Large intestine (tissue), 3 donors: Measurements from ENCODE around the gene ANKRD26. TPM values are rescaled to one million over a fixed set of nuclear protein-coding genes. Genes with fewer than 3 reads are reported as not detected.

Experiments
- DNase-seq, 2 donors: peaks; one replicate each; pipeline versions ENCODE4 v3.0.0 to v3.0.0-alpha.2; 2013
- H3K27ac ChIP-seq: one replicate; pipeline ENCODE4 v1.5.1; 2013; ENCODE audit warnings: low read length
- H3K27me3 ChIP-seq: 2 replicates; pipeline ENCODE4 v1.6.1; 2013; ENCODE audit warnings: low read length; ENCODE audit not compliant: control insufficient read depth, insufficient read depth
- H3K36me3 ChIP-seq: 2 replicates; pipeline ENCODE4 v1.6.1; 2013; ENCODE audit warnings: low read length; ENCODE audit not compliant: control insufficient read depth, insufficient read depth
- H3K4me1 ChIP-seq: one replicate; pipeline ENCODE4 v1.6.1; 2013; ENCODE audit warnings: low read length; ENCODE audit not compliant: control insufficient read depth, insufficient read depth
- H3K4me3 ChIP-seq: one replicate; pipeline ENCODE4 v1.5.1; 2013; ENCODE audit warnings: low read length
- H3K9me3 ChIP-seq: one replicate; pipeline ENCODE4 v1.6.1; 2013; ENCODE audit warnings: mild to moderate bottlenecking, low read depth, low read length, moderate library complexity; ENCODE audit not compliant: control insufficient read depth
- WGBS: methylation state at CpG from one replicate; pipeline ENCODE4 v1.1.5; 2013; ENCODE audit warnings: low lambda C conversion rate; ENCODE audit not compliant: insufficient coverage; 5-methylcytosine and 5-hydroxymethylcytosine counted together
- polyA plus RNA-seq: library from polyadenylated mRNA; unstranded; fragments of 120-200 nt; gene quantifications from one replicate; pipeline ENCODE4 v1.2.1, GENCODE V29; 2013

The ANKRD26 gene
- polyA plus RNA-seq, 1 donor = 8.7 TPM

DNA sequence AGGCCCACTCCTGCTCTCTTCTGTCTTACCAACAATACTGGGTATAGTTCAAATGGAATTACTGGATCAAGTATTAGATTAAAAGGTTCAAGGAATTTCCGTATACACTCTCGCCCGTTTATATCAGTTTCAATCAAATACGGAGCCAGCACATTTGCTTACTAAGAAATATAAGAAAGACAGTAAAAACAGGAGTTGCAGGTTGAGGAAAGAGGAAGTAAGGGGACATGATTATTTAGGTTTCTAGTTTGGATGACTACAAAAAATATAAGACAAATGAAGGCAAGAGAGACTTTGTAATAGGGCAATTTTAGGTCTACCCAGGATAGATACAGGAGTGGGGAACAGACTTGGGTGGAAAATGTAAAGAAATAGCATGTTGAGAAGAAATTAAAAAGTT, 129.6 kb downstream of the ANKRD26 start:
- H3K27ac ChIP-seq = no peak overlapping the region
- H3K36me3 ChIP-seq = no peaks in the 10 kb centered on the region
- DNase-seq = no peak
- H3K4me3 ChIP-seq = no peak overlapping the region
- no peaks in the 10 kb centered on the region for H3K27me3 ChIP-seq
- no CpG with 5 or more reads among the region's 4 CpGs for WGBS
- H3K4me1 ChIP-seq = no peaks in the 10 kb centered on the region
- H3K9me3 ChIP-seq = no peaks in the 10 kb centered on the region

DNA sequence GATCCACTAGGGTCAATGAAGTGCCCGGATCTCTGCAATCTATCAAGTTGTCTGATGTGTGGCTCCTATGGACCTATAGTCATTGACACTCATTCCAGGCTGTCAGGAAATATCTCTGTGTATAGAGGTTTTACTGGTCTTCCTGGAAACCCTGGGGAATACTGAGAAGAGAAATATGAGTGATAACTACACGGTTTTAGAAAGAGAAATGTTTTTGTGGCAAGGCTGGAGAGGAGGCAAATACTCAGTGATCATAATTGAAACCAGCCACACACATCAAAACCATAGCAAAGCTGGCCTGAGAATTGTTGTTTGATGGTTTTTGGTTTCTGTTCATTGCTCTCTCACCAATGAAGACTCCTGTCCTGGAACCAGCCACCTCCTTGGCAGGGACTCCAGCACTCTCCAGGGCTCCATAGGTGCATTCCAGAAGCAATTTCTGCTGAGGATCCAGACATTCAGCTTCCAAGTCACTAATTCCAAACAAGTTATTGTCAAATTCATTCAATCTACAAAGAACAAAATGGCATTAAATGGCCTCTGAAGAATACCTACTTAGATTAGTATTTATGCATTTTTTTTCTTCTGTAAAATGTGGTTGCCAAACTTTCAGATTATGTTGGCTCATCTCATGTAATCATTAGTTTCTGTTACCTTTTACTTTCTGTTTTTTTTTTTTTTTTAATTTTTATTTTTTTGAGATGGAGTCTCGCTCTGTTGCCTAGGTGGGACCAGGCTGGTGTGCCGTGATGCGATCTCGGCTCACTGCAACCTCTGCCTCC, 131.0 kb downstream of the ANKRD26 start:
- WGBS = no CpG with 5 or more reads among the region's 6 CpGs
- Histone ChIP-seq H3K36me3 (peaks cover under 1% of the 10 kb centered on the region), H3K4me1 (no peaks in the 10 kb centered on the region), H3K9me3 (no peaks in the 10 kb centered on the region), H3K27ac (no peak overlapping the region), H3K27me3 (no peaks in the 10 kb centered on the region), H3K4me3 (no peak overlapping the region)
- DNase-seq = no peak

DNA sequence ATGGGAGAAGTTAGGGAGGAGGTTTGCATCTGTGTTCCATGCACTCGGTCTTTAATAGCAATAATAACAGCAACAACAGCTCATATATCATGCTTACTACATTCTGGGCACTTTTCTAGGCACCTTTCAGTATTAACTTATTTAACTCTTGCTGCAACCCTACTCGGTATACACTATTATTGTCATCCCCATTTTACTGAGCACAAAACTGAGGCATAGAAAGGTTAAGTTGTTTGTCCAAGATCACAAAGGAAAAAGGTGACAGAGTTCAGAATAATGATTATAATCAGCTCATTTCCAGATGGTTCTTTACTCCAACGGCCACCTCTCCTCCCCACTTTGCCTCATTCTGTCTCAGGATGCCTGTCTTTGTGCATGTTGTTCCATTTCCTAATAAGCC, 137.5 kb downstream of the ANKRD26 start:
- Histone ChIP-seq H3K27me3 (no peaks in the 10 kb centered on the region), H3K4me3 (no peak overlapping the region), H3K27ac (no peak overlapping the region), H3K9me3 (no peaks in the 10 kb centered on the region), H3K4me1 (no peaks in the 10 kb centered on the region), H3K36me3 (peaks cover 3% of the 10 kb centered on the region)
- DNase-seq = no peak
- WGBS = 94% methylated on average over 2 of the region's 3 CpGs

DNA sequence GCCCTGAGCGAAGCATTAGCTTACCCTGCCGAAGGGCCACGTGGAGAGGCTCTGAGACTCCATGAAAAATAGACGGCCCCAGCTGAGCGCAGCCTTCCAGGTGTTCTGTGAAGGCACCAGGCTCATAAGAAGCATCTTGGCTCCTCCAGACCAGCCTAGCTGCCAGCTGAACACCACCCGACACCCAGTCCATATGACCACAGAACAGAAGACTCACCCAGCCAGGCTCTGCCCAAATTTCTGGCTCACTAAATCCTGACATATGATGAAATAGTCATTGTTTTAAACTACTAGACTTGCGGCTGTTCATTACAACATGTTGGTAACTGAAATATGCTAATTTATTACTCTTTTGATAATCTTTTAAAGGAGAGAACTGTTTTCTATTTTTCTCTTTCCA, 140.0 kb downstream of the ANKRD26 start:
- H3K4me3 ChIP-seq = no peak overlapping the region
- no peaks in the 10 kb centered on the region for H3K27me3 ChIP-seq
- H3K9me3 ChIP-seq = no peaks in the 10 kb centered on the region
- H3K4me1 ChIP-seq = no peaks in the 10 kb centered on the region
- H3K36me3 ChIP-seq = peaks cover 3% of the 10 kb centered on the region
- no peak overlapping the region for H3K27ac ChIP-seq
- WGBS = no CpG with 5 or more reads among the region's 7 CpGs
- no peak for DNase-seq

DNA sequence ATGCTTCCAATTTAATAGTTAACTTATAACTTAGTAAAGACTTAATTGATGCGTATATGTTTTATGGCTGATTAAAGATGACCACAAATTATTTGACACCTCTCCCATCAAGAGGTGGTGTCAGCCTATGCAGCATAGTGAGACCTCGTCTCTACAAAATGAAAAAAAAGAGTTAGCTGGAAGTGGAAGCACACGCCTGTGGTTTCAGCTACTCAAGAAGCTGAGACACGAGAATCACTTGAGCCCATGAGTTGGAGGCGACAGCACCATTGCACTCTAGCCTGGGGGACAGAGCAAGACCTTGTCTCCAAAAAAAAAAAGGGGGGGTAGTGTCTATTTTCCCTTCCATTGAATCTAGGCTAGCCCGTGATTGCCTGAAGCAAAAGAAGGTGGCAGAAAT, 140.5 kb downstream of the ANKRD26 start:
- WGBS = 100% methylated on average over 1 of the region's 6 CpGs
- no peak for DNase-seq
- Histone ChIP-seq H3K4me3 (no peak overlapping the region), H3K4me1 (no peaks in the 10 kb centered on the region), H3K36me3 (peaks cover 3% of the 10 kb centered on the region), H3K9me3 (no peaks in the 10 kb centered on the region), H3K27me3 (no peaks in the 10 kb centered on the region), H3K27ac (no peak overlapping the region)

Other genes starting within 250 kb of the ANKRD26 start
- 50.1 TPM for gene ABI1, start 239.5 kb downstream of the ANKRD26 start, polyA plus RNA-seq
- gene YME1L1, start 53.9 kb upstream of the ANKRD26 start, polyA plus RNA-seq = 81.9 TPM
- gene MASTL, start 54.9 kb upstream of the ANKRD26 start, polyA plus RNA-seq = 7.5 TPM
- gene ACBD5, start 140.3 kb upstream of the ANKRD26 start, polyA plus RNA-seq = 44.0 TPM